NCI-H510A (cell line): ENCODE measurements around the gene PLCH1.

ENCODE experiments used
- DNase-seq: peaks from one replicate; lab custom pipeline; 2025; lab: John Stamatoyannopoulos, UW

PLCH1 gene

GRCh38 chr3:155465664-155466063 lies 279.2 kb downstream of the PLCH1 start:
- DNase-seq = no peak

DNA sequence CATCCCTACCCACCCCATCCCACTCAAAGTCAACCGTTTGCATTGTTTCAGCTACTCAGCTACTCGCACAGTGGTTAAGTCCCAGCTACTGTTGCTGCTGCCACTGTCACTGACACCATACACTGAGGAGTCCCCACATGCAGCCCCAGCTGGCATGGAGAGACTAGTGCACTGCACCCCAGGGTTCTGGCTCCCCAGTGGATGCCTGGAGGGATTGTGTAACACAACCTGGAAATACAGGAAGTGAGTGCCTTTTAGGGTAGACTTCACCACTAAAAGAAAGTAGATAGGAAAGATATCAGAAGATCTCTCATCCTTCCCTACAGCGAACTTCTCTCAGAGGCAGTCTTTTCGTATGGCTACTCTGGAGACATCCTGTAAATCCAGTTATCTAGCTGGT lies 282.2 kb downstream of the PLCH1 start:
- no peak for DNase-seq

DNA sequence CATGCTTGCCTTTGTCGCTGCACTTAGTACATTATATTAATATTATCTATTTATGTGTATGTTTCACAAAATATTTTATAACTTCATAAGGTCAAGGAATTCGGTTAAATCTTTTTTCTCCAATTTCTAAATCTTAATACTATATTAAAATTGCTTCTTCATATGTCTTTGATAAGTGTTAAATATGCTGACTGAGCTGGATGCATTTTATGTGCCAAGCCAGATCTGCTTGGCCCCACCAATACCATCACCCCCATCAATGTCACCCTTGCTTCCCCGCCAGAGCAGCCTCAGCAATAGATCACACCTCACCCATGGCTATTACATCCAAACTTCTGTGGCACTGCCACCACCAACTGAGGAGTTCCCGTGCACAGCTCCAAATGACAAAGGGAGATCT lies 287.3 kb downstream of the PLCH1 start:
- DNase-seq = no peak

DNA sequence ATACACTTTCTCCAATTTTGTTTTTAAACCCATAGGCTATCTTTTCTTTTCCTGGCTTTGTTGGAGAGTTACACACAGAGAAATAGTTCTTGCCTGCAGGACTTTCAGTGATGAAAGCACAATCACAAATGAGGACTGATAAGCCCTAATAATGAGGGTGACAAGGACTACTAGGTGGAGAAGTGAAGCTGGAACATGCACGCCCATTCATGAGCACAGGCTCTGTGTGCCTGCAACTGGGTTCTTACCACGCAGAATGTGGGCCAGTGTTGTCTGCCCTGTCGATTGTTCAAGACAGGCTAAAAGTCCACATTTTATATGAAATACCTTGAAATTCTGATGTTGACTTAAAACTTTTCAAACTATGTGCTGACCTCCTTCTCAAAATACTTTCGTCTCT lies 289.1 kb downstream of the PLCH1 start:
- no peak for DNase-seq

DNA sequence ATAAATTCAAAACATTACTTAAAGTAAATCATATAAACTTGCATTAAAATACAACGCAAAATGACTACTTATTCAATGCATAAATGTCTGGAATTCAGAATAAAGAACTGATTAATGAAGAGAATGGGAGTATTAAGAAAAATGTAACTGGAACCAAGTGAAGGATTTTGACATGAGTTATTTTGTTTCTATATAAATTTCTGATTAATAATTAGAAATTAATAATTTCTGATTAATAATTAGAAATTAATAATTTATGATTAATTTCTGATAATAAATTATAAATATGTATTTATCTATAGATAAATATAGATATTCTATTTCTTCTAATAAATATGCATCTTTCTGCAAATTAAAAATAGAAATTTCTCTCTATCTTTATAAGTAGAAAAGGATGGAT lies 291.4 kb downstream of the PLCH1 start:
- no peak for DNase-seq

GRCh38 chr3:155449613-155450267 lies 295.1 kb downstream of the PLCH1 start:
- no peak for DNase-seq

GRCh38 chr3:155448531-155448930 lies 296.3 kb downstream of the PLCH1 start:
- no peak for DNase-seq

DNA sequence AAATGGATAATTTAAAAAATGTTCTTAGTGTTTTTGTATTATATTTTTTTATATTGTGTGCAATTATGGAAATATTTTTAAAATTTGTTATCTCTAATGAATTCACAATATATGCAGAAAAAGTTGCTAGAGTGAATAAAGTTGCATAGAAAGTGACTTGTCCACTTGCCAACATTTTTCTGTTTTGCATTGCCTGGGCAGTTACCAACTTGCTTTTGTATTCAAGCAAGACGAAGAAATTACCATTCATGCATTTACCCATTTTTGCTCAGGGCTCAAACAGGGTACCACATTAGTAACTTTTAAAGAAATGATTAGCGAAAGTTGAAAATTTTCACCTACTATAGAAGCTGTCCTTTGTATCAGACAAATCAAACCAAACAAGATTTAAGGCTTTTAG lies 298.5 kb downstream of the PLCH1 start:
- DNase-seq = no peak

DNA sequence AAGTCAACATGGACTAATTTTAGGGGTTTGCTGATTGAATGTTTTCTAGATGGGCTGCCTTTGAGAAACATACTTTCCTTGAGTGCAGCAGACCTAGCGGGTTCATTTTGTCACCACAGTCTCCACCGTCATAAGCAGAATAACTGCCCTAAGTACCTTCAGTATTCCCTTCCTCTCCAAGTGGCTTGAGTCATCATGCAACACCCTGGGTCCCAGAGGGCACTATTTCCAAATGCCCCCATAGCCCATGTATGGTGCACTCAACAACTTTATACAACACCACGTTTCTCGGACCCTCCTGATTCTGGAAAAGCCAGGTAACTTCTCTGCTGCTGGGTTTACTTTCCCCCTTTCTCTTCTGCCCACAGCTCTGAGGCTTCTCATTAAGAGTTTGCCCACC lies 300.1 kb downstream of the PLCH1 start:
- no peak for DNase-seq

DNA sequence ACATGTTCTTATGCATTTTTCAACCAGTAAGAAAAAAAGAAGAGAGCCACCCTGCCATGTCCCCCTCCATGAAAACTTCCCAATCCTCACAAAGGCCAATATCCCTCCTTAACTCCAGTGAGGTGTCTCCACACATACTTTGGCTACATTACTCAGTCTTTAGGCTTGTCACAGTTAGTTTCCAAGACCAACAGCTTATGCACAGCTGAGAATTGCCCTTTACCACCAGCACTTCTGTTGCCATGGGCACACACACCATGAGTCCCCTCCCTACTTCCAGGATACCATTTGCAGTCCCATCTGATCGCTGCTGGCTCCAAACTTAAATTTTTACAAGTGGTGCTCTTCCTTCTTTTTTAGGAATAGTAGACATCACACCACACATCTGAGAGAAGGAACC lies 301.1 kb downstream of the PLCH1 start:
- no peak for DNase-seq

DNA sequence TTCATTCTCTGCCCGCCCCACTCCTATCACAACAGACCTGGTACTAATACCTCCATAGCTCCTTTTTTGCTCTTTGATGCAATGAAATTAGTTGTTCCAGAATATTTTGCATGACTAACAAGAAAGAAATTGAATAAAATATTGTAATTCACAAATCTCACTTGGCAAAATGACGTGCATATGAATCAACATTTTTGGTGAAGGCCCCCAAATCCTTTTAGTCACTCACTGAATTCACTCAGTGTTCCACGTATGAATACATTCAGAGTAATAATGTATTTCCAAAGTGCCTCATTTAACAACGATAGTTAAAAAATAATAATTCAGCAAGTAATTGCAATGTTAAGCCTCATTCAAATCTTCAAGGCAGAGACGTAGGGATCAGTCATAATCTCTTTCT lies 302.8 kb downstream of the PLCH1 start:
- DNase-seq = no peak

- DNase-seq = no peak
Measured at GRCh38 chr3:155441506-155441905, 303.4 kb downstream of the PLCH1 start.

DNA sequence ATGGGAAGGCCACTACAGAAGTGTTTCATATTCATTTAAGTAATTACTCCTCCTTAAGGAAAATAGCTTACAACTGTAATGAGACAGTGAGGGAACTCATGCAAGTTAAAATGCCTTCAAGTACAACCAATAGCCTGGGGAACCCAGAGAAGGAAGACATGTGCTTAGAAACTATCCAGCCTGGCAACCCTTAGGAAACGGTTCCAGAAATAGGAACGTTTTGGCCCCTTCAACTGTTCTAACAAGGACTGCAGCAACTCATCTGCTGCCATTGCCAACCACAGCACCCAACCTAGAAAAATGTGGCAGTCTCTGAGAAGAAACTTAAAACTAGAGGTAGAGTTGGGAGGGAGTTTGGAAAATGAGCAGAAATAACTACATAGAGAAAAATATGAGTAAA lies 303.8 kb downstream of the PLCH1 start:
- DNase-seq = no peak

- no peak for DNase-seq
Measured at GRCh38 chr3:155435821-155436220, 309.1 kb downstream of the PLCH1 start.

GRCh38 chr3:155431856-155432570 lies 312.9 kb downstream of the PLCH1 start:
- DNase-seq = no peak

GRCh38 chr3:155428563-155428962 lies 316.3 kb downstream of the PLCH1 start:
- no peak for DNase-seq

DNA sequence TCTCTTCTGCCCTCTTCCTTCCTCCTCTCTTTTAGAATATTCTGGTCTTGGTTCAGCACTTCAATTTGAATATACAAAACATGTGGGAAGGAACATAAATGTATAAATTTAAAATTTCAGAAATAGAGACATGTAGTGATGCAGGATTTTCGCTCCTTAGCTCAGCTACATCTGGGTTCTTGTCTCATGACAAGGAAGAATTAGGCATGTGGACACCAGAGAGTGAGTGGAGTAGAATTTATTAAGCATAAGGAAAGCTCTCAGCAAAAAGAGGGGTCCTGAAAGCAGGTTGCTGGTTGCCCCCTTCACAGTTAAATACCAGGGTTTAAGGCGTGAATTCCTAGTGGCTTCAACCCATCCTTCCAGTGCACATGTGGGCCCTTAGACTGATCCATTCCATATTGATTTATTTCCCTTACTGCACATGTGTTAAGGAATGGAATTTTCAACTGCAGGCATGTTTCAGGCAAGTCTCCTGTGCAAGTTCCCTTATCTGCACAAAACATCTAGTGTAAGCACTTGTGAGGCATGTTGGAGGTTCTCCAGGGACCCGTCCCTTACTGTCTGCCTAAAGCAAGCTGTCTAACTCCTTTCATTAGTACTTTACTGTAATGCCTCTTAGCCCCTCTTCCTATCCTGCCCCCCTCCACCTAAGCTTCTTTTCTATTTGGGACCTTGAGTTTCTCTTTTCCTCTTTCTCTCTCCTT lies 318.2 kb downstream of the PLCH1 start:
- no peak for DNase-seq

DNA sequence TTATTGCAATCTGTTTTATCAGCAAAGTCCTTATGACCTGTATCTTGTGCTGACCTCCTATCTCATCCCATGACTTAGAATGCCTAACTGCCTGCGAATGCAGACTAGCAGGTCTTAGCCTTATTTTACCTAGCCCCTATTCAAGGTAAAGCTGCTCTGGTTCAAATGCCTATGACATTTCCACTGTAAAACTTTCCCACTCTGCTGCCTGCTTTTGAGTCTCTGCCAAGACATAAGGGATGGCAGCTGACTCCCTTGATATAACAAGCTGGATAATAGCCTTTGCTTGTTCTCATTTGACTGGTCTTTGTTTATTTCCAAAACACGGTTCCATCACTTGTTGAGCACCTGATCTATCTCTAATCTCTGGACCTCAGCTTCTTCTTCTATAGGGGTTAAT lies 319.5 kb downstream of the PLCH1 start:
- no peak for DNase-seq

DNA sequence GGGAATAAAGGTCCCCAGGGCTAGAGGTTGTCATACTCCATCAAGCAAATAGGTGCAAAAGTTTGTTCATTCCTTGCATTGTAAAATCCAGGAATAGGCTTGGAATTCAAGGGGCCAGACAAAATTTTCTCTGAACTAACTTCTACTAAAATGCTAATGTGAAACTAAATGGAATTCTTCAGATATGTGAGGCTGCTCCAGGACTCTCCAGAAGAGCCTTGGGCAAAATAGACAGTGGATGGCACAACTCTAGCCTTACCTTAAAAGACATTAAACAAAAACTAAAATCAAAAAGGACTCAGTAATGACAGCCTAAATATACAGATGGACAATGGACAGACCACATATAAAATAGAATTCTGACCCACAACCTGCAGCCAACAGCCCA lies 320.6 kb downstream of the PLCH1 start:
- no peak for DNase-seq

DNA sequence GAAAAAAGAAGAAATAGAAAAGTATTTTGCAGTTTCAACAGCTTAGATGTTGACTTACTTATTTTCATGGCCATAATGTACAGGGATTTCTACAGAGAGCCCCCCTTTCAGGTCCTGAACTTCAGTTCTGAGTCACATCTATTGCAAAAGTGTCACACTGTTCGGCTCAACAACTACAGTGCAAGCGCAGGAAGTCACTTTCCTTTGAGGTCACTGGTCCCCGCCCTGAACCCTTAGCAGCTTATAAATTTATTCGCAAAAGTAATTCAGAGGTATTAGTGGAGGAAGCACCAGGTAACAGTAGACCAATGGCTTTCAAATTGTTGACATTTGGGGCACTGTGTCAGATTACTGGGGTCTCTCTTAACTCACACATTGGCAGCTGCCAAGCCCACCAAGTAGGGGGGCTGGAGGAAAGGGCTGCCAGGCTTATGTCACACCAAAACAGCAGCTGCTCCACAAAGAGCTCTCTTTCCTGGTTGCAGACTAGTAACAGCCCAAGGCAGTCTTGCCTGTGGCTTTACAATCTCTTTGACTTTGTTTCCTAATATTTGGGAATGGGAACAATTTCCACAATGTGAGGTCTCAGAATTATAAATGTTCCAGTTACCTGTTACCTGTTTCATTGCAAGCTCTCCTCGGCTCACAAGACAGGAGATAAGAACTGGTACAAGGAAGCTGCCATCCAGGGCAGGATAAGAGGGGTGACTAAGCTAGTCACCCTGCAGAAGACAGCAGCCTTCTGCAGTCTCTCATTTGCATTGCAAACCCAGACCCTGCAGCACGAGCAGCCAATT lies 321.1 kb downstream of the PLCH1 start:
- no peak for DNase-seq

DNA sequence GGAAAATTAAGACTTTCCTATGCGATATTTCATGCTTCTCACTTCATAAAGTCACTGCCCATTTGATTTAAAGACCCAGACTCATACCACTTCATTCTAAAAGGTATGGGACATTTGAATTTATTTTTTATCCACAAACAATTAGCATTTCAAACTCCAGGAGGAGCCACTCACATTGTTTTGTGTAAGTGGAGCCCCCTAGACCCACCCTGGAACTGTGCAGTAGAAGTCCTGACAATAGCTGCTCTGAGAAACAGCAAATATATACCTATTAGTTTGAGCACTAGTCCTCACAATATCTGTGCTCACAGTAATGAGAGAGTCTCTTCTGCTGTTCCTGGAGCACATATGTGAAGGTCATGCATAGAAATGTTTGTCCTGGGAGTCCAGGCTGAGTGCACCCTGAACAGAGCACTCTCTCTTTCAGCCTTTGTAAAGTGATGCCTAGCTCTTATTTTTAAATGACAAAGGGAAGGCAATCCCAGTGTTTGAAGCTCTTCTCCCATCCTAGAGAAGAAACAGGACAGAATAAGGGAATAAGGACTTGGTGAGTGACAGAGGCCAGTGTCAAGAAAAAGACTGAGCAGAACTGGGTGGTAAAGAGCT lies 323.9 kb downstream of the PLCH1 start:
- DNase-seq = no peak

GRCh38 chr3:155420406-155420805 lies 324.5 kb downstream of the PLCH1 start:
- no peak for DNase-seq
